IMR-90 (cell line): ENCODE results near the gene TOMM20L. TPM values are rescaled to one million over a fixed set of nuclear protein-coding genes. Genes with fewer than 3 reads are reported as not detected.

Experiments
- ATAC-seq: fragments of 200-7000 bp; cut with Tn5 transposase; 2 replicates; pipeline ENCODE4 v1.9.1; 2020; ENCODE audit warnings: low read depth, mild to moderate bottlenecking, moderate library complexity
- BruUV-seq: library from RNA; stranded (reverse); fragments of 400-500 nt; replicated peaks from 2 replicates; lab custom pipeline; 2021; lab: Mats Ljungman, UMichigan
- CTCF ChIA-PET: fragments of 300-600 bp; formaldehyde crosslinking; extraction: SDS; loops from one replicate; lab custom pipeline; 2021; ENCODE audit warnings: antibody characterized with exemption; lab: Yijun Ruan, JAX
- POLR2A ChIA-PET: fragments of 300-600 bp; sonication (Branson Sonifier 250); formaldehyde crosslinking; loops from one replicate; lab custom pipeline; 2022; ENCODE audit warnings: antibody characterized with exemption; ENCODE audit not compliant: unreplicated experiment; lab: Charles Lee
- DNase-seq: peaks from one replicate; pipeline ENCODE4 v3.0.0; 2013
- H2AFZ ChIP-seq: replicated peaks from 2 replicates; pipeline ENCODE3; 2013; ENCODE audit warnings: low read length, mild to moderate bottlenecking; ENCODE audit not compliant: poor library complexity
- H2AK5ac ChIP-seq: 2 replicates; pipeline ENCODE4 v1.6.1; 2013; ENCODE audit warnings: low read depth, low read length, inconsistent platforms
- H2AK9ac ChIP-seq: replicated peaks from 2 replicates; pipeline ENCODE3; 2013; ENCODE audit warnings: mild to moderate bottlenecking, low read depth, low read length, moderate library complexity; ENCODE audit not compliant: poor library complexity
- H2BK120ac ChIP-seq: 2 replicates; pipeline ENCODE4 v1.6.1; 2013; ENCODE audit warnings: low read depth, low read length, inconsistent platforms
- H2BK15ac ChIP-seq: 3 replicates; pipeline ENCODE4 v1.6.1; 2013; ENCODE audit warnings: low read depth, low read length, inconsistent platforms
- H2BK20ac ChIP-seq: 2 replicates; pipeline ENCODE4 v1.6.1; 2013; ENCODE audit warnings: low read depth, mild to moderate bottlenecking, inconsistent platforms, low read length, moderate library complexity
- H2BK5ac ChIP-seq: 2 replicates; pipeline ENCODE4 v1.6.1; 2013; ENCODE audit warnings: mild to moderate bottlenecking, low read depth, low read length, inconsistent platforms; ENCODE audit not compliant: poor library complexity, severe bottlenecking
- H3K14ac ChIP-seq: replicated peaks from 2 replicates; pipeline ENCODE4 v1.6.1; 2013; ENCODE audit warnings: low read depth, low read length, inconsistent platforms
- H3K18ac ChIP-seq: 2 replicates; pipeline ENCODE4 v1.6.1; 2013; ENCODE audit warnings: low read depth, low read length, control low read depth
- H3K23ac ChIP-seq: 2 replicates; pipeline ENCODE4 v1.6.1; 2013; ENCODE audit warnings: low read depth, low read length, inconsistent platforms
- H3K27ac ChIP-seq: 2 replicates; pipeline ENCODE4 v1.5.1; 2013; ENCODE audit warnings: mild to moderate bottlenecking, control low read depth, low read length; ENCODE audit not compliant: insufficient read depth
- H3K27me3 ChIP-seq: 2 replicates; pipeline ENCODE4 v1.6.1; 2013; ENCODE audit warnings: low read length; ENCODE audit not compliant: control insufficient read depth, insufficient read depth
- H3K36me3 ChIP-seq: 2 replicates; pipeline ENCODE4 v1.6.1; 2013; ENCODE audit warnings: low read length, mixed read lengths; ENCODE audit not compliant: control insufficient read depth, insufficient read depth
- H3K4ac ChIP-seq: 2 replicates; pipeline ENCODE4 v1.6.1; 2013; ENCODE audit warnings: low read depth, low read length, inconsistent platforms
- H3K4me1 ChIP-seq: 2 replicates; pipeline ENCODE4 v1.6.1; 2013; ENCODE audit warnings: low read length, mixed read lengths; ENCODE audit not compliant: control insufficient read depth, insufficient read depth
- H3K4me2 ChIP-seq: 2 replicates; pipeline ENCODE4 v1.6.1; 2013; ENCODE audit warnings: low read depth, mild to moderate bottlenecking, control low read depth, low read length, moderate library complexity
- H3K4me3 ChIP-seq: 2 replicates; pipeline ENCODE4 v1.5.1; 2013; ENCODE audit warnings: low read depth, mild to moderate bottlenecking, control low read depth, low read length, moderate library complexity; ENCODE audit not compliant: insufficient read depth
- H3K56ac ChIP-seq: 2 replicates; pipeline ENCODE4 v1.6.1; 2013; ENCODE audit warnings: low read length, inconsistent platforms; ENCODE audit not compliant: insufficient read depth; ENCODE audit errors: extremely low read depth
- H3K79me1 ChIP-seq, 2 experiments: 2 replicates each; pipeline ENCODE4 v1.6.1; 2013; ENCODE audit warnings: low read length in 2 of 2, inconsistent platforms in 1 of 2, low read depth in 1 of 2
- H3K9ac ChIP-seq: 2 replicates; pipeline ENCODE4 v1.6.1; 2013; ENCODE audit warnings: low read depth, low read length, control low read depth
- H3K9me1 ChIP-seq: 2 replicates; pipeline ENCODE4 v1.6.1; 2013; ENCODE audit warnings: low read length, inconsistent platforms; ENCODE audit not compliant: insufficient read depth
- H3K9me3 ChIP-seq: 2 replicates; pipeline ENCODE4 v1.6.1; 2013; ENCODE audit warnings: low read length; ENCODE audit not compliant: control insufficient read depth, insufficient read depth
- H4K20me1 ChIP-seq: 2 replicates; pipeline ENCODE4 v1.6.1; 2013; ENCODE audit warnings: low read length, inconsistent platforms; ENCODE audit not compliant: insufficient read depth
- H4K5ac ChIP-seq: 2 replicates; pipeline ENCODE4 v1.6.1; 2013; ENCODE audit warnings: mild to moderate bottlenecking, low read depth, low read length, control low read depth
- H4K8ac ChIP-seq, 2 experiments: 2 replicates each; pipeline ENCODE4 v1.6.1; 2013; ENCODE audit warnings: low read depth in 2 of 2, low read length in 2 of 2, control low read depth in 1 of 2, inconsistent platforms in 1 of 2
- H4K91ac ChIP-seq: 2 replicates; pipeline ENCODE4 v1.6.1; 2013; ENCODE audit warnings: low read depth, low read length, inconsistent platforms; ENCODE audit not compliant: insufficient read depth
- BHLHE40 ChIP-seq: fragments of 150-350 bp; IDR thresholded peaks from 2 replicates; pipeline ENCODE4 v1.6.1; 2016; ENCODE audit warnings: mild to moderate bottlenecking, low read depth, low read length
- CEBPB ChIP-seq: IDR thresholded peaks from 2 replicates; pipeline ENCODE4 v1.6.1; 2012; ENCODE audit warnings: low read depth, low read length, improper control_type of control experiment
- CHD1 ChIP-seq: IDR thresholded peaks from 2 replicates; pipeline ENCODE4 v1.6.1; 2012; ENCODE audit warnings: low read depth, low read length, improper control_type of control experiment
- FOS ChIP-seq: fragments of 150-350 bp; IDR thresholded peaks from 2 replicates; pipeline ENCODE4 v1.6.1; 2016; ENCODE audit warnings: low read depth, low read length
- MAFK ChIP-seq: IDR thresholded peaks from 2 replicates; pipeline ENCODE4 v1.6.1; 2012; ENCODE audit warnings: low read depth, low read length, improper control_type of control experiment
- MXI1 ChIP-seq: IDR thresholded peaks from 2 replicates; pipeline ENCODE4 v1.6.1; 2012; ENCODE audit warnings: low read depth, mild to moderate bottlenecking, low read length, moderate library complexity, borderline replicate concordance
- NFE2L2 ChIP-seq: fragments of 150-350 bp; IDR thresholded peaks from 2 replicates; pipeline ENCODE4 v1.6.1; 2016; ENCODE audit warnings: low read depth, mild to moderate bottlenecking, low read length
- RAD21 ChIP-seq: IDR thresholded peaks from 2 replicates; pipeline ENCODE4 v1.6.1; 2012; ENCODE audit warnings: low read length, improper control_type of control experiment
- SMC3 ChIP-seq: fragments of 150-350 bp; IDR thresholded peaks from 2 replicates; pipeline ENCODE4 v1.6.1; 2016; ENCODE audit warnings: low read depth, mild to moderate bottlenecking, antibody characterized with exemption, low read length, moderate library complexity
- dilution Hi-C: fragments of 300-500 bp; cut with HindIII; formaldehyde crosslinking; loops from one replicate; pipeline ENCODE4 v1.14.3; 2018; ENCODE audit warnings: low sequenced_read_pairs; ENCODE audit not compliant: unreplicated experiment
- in situ Hi-C: fragments of 300-500 bp; cut with MboI; formaldehyde crosslinking; loops from 3 replicates; pipeline ENCODE4 v1.14.3; 2019; ENCODE audit warnings: low sequenced_read_pairs, inconsistent platforms, mixed read lengths
- intact Hi-C: fragments of 100-400 bp; cut with micrococcal nuclease; formaldehyde crosslinking; loops from 2 replicates; pipeline ENCODE4 v1.10.0; 2022
- polyA plus RNA-seq, 3 experiments: library from polyadenylated mRNA; depleted of rRNA; stranded (reverse); fragments of >200 nt; gene quantifications; 2 replicates each; pipeline ENCODE4 v1.2.3, GENCODE V29; 2012; ENCODE audit warnings: low replicate concordance in 1 of 3
- total RNA-seq: library from RNA; depleted of rRNA; stranded (reverse); fragments of >200 nt; gene quantifications from 2 replicates; pipeline ENCODE4 v1.2.3, GENCODE V29; 2012
- TF ChIP-seq, protein P1 (sequence below): fragments of 150-350 bp; IDR thresholded peaks from 2 replicates; pipeline ENCODE4 v1.6.1; 2017; ENCODE audit warnings: mild to moderate bottlenecking, antibody characterized with exemption, low read length, low read depth
- TF ChIP-seq, protein P2 (sequence below): fragments of 150-350 bp; IDR thresholded peaks from 2 replicates; pipeline ENCODE4 v1.6.1; 2016; ENCODE audit warnings: low read depth, mild to moderate bottlenecking, low read length, moderate library complexity, borderline replicate concordance

TOMM20L gene
- total and polyA plus RNA-seq, 2 of the 4 experiments (the other 2 are of a cell fraction): not detected

DNA sequence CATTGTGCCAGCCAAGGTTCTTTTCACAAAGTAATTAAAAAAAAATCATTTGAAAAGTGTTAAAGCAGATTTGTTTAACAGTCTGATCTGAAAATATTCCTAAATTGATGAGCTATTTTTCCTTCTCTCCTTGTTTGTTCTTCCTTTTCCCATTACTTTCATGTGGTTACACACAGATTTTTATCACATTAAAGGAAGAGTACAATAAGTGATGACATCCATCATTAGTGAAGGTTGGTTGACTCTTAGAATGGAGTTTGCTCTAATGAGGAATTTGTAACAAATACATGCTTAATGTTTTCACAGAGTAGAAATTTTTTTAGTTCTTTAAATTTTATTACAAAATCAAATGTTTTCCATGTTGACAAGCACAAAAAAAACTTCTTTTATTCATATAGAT is 18.9 kb upstream of the TOMM20L start:
- dilution Hi-C loops: no loop called here
- H2BK20ac ChIP-seq: no peak overlapping the region
- H3K4ac ChIP-seq: no peak overlapping the region
- H4K20me1 ChIP-seq: no peaks in the 10 kb centered on the region
- H3K56ac ChIP-seq: no peak overlapping the region
- ChIA-PET POLR2A (no interaction called here), CTCF (interaction anchor here (0.6 kb wide), 1 partner anchor 17 kb away, joined by 3 read pairs; no protein-coding TSS in a partner anchor)
- no peaks in the 10 kb centered on the region for H3K9me3 ChIP-seq
- H4K8ac ChIP-seq: no peak overlapping the region
- H3K18ac ChIP-seq: no peak overlapping the region
- in situ Hi-C loops: loop anchor here (25.0 kb wide), 1 partner anchor 264 kb away; no protein-coding TSS in a partner anchor
- BruUV-seq: no TSS peak
- H2BK5ac ChIP-seq: no peak overlapping the region
- H2AK5ac ChIP-seq: no peak overlapping the region
- H2AK9ac ChIP-seq: no peak overlapping the region
- no peaks in the 10 kb centered on the region for H3K9me1 ChIP-seq
- no peak overlapping the region for H3K23ac ChIP-seq
- H2BK120ac ChIP-seq: no peak overlapping the region
- no peak overlapping the region for H3K27ac ChIP-seq
- DNase-seq: no peak
- TF ChIP-seq, protein P1, sequence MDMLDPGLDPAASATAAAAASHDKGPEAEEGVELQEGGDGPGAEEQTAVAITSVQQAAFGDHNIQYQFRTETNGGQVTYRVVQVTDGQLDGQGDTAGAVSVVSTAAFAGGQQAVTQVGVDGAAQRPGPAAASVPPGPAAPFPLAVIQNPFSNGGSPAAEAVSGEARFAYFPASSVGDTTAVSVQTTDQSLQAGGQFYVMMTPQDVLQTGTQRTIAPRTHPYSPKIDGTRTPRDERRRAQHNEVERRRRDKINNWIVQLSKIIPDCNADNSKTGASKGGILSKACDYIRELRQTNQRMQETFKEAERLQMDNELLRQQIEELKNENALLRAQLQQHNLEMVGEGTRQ: no peak
- no peak for TF ChIP-seq BHLHE40
- no peak for TF ChIP-seq CEBPB
- TF ChIP-seq, protein P2, sequence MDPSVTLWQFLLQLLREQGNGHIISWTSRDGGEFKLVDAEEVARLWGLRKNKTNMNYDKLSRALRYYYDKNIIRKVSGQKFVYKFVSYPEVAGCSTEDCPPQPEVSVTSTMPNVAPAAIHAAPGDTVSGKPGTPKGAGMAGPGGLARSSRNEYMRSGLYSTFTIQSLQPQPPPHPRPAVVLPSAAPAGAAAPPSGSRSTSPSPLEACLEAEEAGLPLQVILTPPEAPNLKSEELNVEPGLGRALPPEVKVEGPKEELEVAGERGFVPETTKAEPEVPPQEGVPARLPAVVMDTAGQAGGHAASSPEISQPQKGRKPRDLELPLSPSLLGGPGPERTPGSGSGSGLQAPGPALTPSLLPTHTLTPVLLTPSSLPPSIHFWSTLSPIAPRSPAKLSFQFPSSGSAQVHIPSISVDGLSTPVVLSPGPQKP: no peak
- TF ChIP-seq FOS: no peak
- TF ChIP-seq MAFK: no peak
- no peak for TF ChIP-seq CHD1
- no peak for TF ChIP-seq MXI1
- no peak for TF ChIP-seq NFE2L2
- no peak for TF ChIP-seq SMC3
- no peak for TF ChIP-seq RAD21
- H2BK15ac ChIP-seq: no peak overlapping the region
- H3K4me1 ChIP-seq: no peaks in the 10 kb centered on the region
- no peak overlapping the region for H3K14ac ChIP-seq
- intact Hi-C loops: no loop called here
- no peak overlapping the region for H3K4me2 ChIP-seq
- H2AFZ ChIP-seq: no peak overlapping the region
- no peak for ATAC-seq
- no peaks in the 10 kb centered on the region for H3K27me3 ChIP-seq
- no peak overlapping the region for H4K5ac ChIP-seq
- peaks cover 11% of the 10 kb centered on the region for H3K36me3 ChIP-seq
- H3K79me1 ChIP-seq: no peaks in the 10 kb centered on the region; a peak in 1 of 4 replicates
- no peak overlapping the region for H3K4me3 ChIP-seq
- no peak overlapping the region for H4K91ac ChIP-seq
- no peak overlapping the region for H3K9ac ChIP-seq
